GM19193 (cell line): ENCODE data around the gene PRPF38A.

ENCODE experiments used
- POLR2A ChIP-seq: IDR thresholded peaks from 4 replicates; pipeline ENCODE4 v1.6.1; 2011; ENCODE audit not compliant: insufficient read depth, insufficient read length; ENCODE audit errors: extremely low read depth

The PRPF38A gene

GRCh38 chr1:52368383-52369172 is 35.8 kb upstream of the PRPF38A start:
- TF ChIP-seq POLR2A = no peak

GRCh38 chr1:52385376-52385775 is 19.0 kb upstream of the PRPF38A start:
- no peak for TF ChIP-seq POLR2A

DNA sequence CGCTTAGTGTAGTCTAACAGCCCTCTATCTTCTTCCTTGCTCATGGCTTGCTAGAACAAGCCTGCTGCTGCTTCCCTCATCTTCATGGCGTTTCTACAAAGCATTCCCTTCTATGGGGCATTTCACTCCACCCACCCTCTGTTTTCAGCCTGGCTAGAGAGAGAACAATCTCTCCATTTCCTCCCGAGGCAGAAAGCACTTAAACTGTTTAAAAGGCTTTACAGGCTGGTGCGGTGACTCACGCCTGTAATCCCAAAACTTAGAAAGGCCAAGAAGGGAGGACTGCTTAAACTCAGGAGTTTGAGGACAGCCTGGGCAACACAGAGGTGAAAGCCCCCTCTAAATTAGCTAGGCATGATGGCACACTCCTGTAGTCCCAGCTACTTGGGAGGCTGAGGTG is 17.9 kb upstream of the PRPF38A start:
- no peak for TF ChIP-seq POLR2A

- TF ChIP-seq POLR2A = no peak
Measured at GRCh38 chr1:52393174-52393573, 11.2 kb upstream of the PRPF38A start.

DNA sequence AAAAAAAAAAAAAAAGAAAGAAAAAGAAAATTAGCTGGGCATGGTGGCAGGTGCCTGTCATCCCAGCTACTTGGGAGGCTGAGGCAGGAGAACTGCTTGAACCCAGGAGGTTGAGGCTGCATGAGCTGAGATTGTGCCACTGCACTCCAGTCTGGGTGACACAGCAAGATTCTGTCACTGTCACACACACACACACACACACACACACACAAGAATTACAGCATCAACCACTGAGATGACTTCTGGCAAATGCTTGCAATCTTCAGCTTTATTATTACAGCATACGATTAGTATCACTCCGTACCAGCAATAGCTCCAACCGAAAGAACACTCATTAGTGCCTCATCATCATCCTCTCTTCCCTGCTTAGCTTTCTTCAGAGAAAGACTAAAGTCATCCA is 4.8 kb upstream of the PRPF38A start:
- TF ChIP-seq POLR2A = no peak

GRCh38 chr1:52400131-52400530 is 4.3 kb upstream of the PRPF38A start:
- no peak for TF ChIP-seq POLR2A

GRCh38 chr1:52402860-52403240 is 1.6 kb upstream of the PRPF38A start:
- TF ChIP-seq POLR2A = no peak

DNA sequence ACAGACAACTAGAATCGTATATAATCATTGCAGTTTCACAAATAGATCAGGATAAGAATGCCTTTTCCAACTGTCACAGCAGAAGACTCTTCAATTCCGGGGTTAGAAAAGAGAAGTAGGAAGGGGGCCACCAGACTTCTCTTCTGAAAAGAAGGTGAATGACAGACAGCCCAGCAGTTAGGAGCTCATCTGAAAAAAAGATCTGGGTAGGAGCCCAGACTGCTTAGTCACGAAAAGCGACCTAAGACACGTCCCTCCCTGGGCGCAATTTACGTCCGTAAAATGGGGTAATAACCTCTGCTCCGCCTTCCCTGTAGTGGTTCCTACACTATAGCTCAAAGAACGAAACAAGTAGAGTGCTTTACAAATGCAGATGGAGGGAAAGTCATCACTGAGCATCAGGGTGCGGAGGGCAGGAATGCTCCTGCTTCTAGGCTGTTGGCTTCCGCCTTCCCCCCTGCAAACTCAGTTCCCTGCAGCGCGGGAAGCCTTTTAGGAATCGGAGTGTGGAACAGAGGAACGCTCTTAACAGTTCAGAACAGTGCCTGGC is 761 bp upstream of the PRPF38A start:
- no peak for TF ChIP-seq POLR2A

DNA sequence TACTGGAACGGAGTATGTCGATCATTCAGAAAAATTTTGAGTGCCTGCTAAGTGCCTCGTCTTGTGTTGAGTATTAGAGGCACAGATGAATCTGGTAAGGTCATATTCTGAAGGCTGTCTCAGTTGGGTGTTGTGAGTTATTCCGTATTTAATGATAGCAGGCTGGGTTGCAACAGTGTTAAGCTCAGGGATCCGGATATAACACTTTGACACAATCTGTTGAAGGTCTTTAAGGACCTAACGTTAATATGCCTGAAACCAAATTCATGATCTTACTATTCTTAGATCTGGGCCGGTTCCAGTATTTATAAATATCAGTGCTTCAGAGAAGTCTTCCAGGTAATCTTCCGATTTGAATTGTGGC is 555 bp downstream of the PRPF38A start:
- no peak for TF ChIP-seq POLR2A

GRCh38 chr1:52413410-52413989 is 9.1 kb downstream of the PRPF38A start:
- TF ChIP-seq POLR2A = no peak

- TF ChIP-seq POLR2A = no peak
Measured at GRCh38 chr1:52414942-52415341, 10.5 kb downstream of the PRPF38A start.

GRCh38 chr1:52416811-52417210 is 12.4 kb downstream of the PRPF38A start:
- no peak for TF ChIP-seq POLR2A

- TF ChIP-seq POLR2A = no peak
Measured at GRCh38 chr1:52420713-52421112, 16.3 kb downstream of the PRPF38A start.

GRCh38 chr1:52423055-52423454 is 18.7 kb downstream of the PRPF38A start:
- TF ChIP-seq POLR2A = no peak

DNA sequence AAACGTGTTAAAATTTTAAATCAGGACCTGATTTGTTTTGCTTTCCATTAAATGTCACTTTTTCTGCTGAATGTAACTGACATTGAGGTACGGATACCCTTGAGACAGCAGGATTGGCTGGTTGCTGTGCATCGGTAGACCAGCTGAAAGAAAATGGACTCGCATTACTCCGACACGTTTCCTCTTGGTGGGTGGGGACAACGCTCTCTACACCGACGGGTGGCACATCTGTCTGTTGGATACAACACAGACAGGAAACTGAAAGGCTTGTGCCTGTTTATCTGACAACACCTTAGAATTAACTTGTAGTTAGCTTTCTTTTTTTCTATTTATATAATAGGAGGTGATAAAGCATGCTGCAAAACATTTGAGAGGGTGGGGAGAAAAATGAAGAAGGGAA is 19.4 kb downstream of the PRPF38A start:
- TF ChIP-seq POLR2A = no peak

GRCh38 chr1:52424231-52424636 is 19.8 kb downstream of the PRPF38A start:
- TF ChIP-seq POLR2A = no peak
